HTERT RPE-1 (cell line): ENCODE measurements around the gene DNAJC5.
"Not testable (repeated sequence)": the region's sequence is repeated elsewhere in the genome, so short reads cannot be mapped to it uniquely, and the experiment has no call there.

Experiments
- in situ Hi-C: fragments of 300-500 bp; cut with MboI; formaldehyde crosslinking; loops from 4 replicates; pipeline ENCODE4 v1.14.3; 2020; ENCODE audit warnings: low sequenced_read_pairs

Gene DNAJC5

GRCh38 chr20:63861365-63861934 lies 33.5 kb upstream of the DNAJC5 start, which contains the start of gene ABHD16B:
Gene ABHD16B (plus strand): TSS chr20:63861498. CDS start chr20:63861541, 43 bp downstream.
- in situ Hi-C loops: no loop called here

GRCh38 chr20:63861981-63862901 lies 32.7 kb upstream of the DNAJC5 start:
- in situ Hi-C loops: no loop called here

GRCh38 chr20:63863021-63863797 lies 31.7 kb upstream of the DNAJC5 start:
- in situ Hi-C loops: no loop called here

DNA sequence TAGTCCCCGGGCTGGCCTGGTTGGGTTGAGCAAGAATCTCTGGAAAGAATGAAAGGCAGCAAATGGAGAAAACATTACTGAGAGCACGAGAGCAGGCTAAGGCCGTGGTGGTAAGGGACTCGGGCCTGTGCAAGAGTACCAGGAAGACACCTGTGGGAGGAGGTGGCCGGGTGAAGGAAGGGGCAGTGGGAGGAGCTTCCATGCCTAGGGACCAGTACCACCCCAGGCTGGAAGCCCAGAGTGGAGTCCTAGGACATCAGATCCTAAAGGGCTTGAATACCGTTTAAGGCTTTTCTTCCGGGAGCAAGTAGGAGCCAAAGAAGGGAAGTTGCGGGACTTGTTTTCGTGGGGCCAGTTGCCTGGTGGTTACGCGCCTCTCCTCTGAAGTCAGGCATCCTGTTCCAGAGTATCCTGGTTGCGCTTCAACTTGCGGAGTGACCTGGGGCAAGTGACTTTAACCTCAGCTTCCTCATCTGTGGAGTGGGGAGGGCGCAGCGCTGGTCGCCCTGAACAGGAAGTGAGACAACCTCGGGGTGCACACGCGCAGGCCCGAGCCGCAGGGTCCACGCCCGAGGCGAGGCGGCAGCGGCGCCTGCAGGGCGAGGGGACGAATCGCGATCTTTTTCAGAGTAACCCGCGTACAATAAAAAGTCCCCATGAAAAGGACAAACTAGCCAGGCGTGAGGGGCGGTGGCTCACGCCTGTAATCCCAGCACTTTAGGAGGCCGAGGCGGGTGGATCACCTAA lies 31.0 kb upstream of the DNAJC5 start:
- in situ Hi-C loops: no loop called here

- in situ Hi-C loops: no loop called here
Measured at GRCh38 chr20:63864545-63864977, 30.4 kb upstream of the DNAJC5 start.

DNA sequence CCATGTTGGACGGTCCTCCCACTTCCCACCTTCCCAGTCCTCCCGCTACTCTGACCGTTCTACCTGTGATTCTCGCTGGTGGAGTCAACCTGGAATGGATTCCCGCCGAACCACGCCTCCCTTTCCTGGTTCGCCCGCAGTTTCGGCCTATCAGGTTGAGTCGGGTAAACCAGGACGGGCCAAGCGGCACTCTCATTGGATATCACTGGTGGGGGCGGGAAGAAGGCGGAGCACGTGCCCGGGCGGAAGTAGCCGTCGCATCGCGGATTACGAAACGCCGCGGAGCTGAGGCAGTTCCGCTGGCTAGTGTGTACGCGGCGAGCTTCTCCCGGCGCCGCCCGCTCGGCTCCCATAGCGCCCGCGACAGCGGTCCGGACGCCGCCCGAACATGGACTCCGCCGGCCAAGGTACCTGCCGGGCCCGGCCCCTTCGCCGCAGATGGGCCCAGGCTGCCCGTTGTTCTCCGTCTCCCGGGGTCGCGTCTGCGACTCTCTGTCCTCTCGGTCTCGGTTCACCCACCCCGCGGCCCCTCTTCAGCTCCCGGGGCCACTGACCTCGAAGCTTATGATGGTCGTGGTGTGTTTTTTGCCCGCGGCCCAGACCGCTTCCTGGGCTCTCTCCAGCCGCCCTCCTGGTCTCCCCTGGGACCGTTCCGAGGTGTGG lies 29.8 kb upstream of the DNAJC5 start, which contains the start of gene TPD52L2:
Gene TPD52L2, plus strand, starts transcription at position 293 of the 663 bp plus-strand sequence. Its CDS starts 96 bp downstream, at position 389.
- in situ Hi-C loops: no loop called here

GRCh38 chr20:63867042-63867441 lies 27.9 kb upstream of the DNAJC5 start:
- in situ Hi-C loops: not testable (repeated sequence)

DNA sequence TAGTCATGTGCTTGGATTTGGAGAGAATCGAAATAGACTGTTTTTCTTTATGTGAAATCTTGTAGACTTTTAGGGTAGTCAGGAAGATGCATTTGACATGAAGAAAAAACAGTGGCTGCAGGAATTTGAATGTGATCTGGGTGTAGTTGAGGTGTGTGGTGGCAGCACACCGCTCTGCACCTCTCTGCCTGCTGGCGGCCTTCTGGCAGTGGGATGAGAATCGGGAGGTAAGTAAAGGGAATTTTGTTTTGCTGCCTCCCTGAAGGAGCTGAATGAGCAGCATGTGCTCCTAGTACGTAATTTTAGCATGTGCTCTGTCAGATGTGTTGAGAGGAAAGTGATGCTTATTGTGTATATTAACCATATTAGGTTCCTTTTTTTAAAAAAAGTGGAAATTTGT lies 26.7 kb upstream of the DNAJC5 start:
- in situ Hi-C loops: no loop called here

- in situ Hi-C loops: no loop called here
Measured at GRCh38 chr20:63873477-63873971, 21.4 kb upstream of the DNAJC5 start.

GRCh38 chr20:63874241-63874640 lies 20.7 kb upstream of the DNAJC5 start:
- in situ Hi-C loops: not testable (repeated sequence)

DNA sequence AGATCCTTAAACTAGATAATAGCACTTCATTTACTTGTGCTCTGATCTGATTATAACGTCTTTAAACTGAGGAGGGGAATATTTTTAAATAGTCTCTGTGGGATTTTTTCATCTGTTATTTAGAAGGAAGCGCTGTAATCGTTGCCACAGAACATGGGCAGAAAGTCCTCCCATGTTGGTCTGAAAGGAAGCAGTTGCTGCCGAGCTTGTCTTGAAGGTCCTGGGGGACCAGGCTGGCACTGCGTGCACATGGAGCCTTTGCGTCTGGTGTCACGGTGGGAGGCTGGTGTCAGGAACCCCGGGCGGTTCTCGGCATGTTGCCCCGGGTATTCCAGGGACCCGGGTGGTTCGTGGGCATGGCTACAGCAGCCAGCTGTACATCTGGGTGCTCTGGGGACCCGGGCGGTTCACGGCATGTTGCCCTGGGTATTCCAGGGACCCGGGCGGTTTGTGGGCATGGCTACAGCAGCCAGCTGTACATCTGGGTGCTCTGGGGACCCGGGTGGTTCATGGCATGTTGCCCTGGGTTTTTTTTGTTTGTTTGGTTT lies 18.4 kb upstream of the DNAJC5 start:
- in situ Hi-C loops: no loop called here

DNA sequence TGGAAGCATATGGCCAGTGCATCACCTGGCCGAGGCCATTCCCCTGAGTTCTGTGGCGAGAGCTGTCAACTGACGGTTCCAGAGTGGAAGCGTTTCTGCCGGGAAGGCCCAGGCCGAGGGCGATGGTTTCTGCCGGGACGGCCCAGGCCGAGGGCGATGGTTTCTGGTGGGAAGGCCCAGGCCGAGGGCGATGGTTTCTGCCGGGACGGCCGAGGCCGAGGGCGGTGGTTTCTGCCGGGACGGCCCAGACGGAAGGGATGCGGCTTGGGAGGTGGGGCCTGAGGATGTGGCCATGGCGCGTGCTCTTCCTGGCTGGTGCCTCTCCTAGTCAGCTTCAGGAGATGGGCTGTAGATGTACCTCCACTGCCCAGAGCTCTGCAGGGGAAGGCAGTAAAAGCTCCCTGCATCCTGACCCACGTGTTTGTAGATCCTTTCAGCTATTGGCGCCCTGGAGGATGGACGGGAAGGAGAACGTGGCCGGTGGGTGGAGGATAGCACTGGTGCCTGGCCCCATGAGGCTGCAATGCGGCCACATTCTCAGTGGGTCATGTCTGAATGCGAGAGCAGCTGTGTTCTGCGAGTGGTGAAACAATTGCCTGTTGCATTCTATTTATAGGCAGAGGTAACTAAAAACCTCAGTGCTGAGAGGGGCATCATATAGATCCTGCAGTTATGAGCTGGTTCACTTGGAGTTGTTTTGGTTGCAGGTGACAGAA lies 17.0 kb upstream of the DNAJC5 start:
- in situ Hi-C loops: no loop called here

DNA sequence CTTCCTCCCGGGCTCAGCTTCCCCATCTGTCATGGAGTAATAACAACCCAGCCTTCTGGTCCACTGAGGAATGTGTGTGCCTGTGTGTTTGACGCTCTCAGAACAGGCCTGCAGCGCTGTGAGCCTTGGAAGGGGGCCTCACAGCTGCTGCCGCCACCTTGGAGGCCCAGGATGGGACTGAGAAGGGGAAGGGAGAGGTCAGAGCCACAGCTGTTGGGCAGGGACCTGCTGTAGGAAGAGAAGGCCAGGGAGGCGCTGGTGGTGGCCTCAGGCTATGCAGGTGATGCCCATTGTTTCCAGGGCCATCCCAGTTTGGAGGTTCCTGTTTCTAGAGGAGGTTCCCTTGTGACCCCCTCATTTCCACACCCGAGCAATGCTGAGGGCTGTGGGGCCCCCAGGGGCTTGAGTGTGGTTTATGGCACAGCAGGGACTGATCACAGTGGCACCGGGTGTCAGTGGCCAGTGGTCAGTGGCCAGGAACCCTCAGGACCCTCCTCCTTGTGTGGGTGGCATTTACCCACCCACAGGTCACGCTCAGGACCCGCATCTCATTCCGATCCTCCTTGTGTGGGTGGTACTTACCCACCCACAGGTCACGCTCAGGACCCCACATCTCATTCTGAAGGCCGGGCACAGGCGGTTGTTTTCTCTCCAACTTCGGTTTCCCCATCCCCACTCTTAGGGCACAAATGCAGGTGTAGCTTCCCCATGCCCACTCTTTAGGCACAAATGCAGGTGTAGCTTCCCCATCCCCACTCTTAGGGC lies 15.8 kb upstream of the DNAJC5 start:
- in situ Hi-C loops: no loop called here

DNA sequence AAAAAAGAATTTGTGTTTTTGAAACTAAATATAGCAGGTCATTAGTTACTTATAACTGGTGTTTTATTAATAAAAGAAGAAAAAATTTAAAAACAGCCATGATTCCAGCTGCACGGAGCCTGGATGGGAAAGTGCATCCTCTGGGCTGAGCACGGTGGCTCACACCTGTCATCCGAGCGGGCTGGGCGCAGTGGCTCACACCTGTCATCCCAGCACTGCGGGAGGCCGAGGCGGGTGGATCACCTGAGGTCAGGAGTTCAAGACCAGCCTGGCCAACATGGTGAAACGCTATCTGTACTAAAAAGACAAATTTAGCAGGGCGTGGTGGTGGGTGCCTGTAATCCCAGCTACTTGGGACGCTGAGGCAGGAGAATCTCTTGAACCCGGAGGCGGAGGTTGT lies 14.0 kb upstream of the DNAJC5 start:
- in situ Hi-C loops: not testable (repeated sequence)

GRCh38 chr20:63881451-63882226 lies 13.3 kb upstream of the DNAJC5 start:
- in situ Hi-C loops: no loop called here

DNA sequence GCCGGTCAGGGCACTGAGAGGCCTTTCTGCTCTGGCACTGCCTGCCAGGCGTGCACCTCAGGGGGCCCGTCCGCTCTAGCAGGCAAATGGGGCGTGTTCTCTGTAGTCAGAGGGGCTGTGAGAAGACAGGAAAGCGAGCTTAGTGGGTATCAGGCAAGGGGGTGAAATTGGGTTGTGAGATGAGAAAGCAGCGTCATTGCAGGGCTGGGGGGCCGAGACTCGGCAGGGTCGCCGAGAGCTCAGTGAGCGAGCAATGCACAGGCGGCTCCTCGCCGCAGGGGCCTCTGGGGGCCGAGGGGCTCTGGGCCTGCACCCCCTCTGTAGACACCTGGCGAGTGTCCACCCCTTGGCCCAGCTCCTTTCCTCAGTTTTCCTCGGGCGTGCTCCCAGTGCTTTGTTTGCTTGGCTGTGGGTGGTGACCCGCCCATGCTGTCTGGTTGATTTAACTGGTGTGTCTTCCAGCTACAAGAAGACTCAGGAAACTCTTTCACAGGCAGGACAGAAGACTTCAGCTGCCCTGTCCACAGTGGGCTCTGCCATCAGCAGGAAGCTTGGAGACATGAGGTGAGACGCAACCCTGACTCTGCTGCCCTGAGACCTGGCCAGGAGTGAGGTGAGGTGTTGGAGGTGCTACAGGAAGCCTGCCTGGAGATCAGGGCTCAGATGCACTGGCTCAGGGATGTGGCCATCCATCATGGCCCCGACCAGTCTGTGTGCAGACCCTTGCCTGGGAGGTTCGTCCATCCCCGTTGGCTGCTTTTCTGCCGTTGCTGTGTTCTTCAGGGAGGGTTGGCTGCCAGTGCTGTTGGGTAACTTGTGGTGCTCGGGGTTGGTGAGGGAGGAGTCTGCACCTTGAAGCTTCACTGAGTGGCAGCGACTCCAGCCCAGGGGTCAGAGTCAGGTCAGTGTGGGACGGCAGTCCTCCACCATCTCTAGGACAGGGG lies 12.4 kb upstream of the DNAJC5 start:
- in situ Hi-C loops: no loop called here
